B cell (primary cell): Measurements from ENCODE around the gene DCST2. TPM values are rescaled to one million over a fixed set of nuclear protein-coding genes. Genes with fewer than 3 reads are reported as not detected.

Experiments used
- ATAC-seq: fragments of 200-7000 bp; cut with Tn5 transposase; one replicate; pipeline ENCODE4 v1.10.0; 2021; ENCODE audit warnings: low read depth, mild to moderate bottlenecking, moderate number of reproducible peaks, moderate library complexity
- CTCF ChIA-PET: fragments of 350-600 bp; sonication (Branson Sonifier 250); formaldehyde crosslinking; loops from one replicate; lab custom pipeline; 2021; ENCODE audit warnings: antibody characterized with exemption, inconsistent platforms; lab: Charles Lee
- POLR2A ChIA-PET: fragments of 350-600 bp; sonication (Branson Sonifier 250); formaldehyde crosslinking; loops from one replicate; lab custom pipeline; 2021; ENCODE audit warnings: antibody characterized with exemption; lab: Charles Lee
- DNase-seq: peaks from one replicate; pipeline ENCODE4 v3.0.0; 2013
- H2AFZ ChIP-seq: 2 replicates; pipeline ENCODE4 v1.6.1; 2012; ENCODE audit warnings: mild to moderate bottlenecking, low read depth, low read length; ENCODE audit not compliant: insufficient read depth, poor library complexity, severe bottlenecking
- H3K27ac ChIP-seq, 2 donors: 1 replicate in 1 of 2; 2 replicates in 1 of 2; pipeline ENCODE4 v1.5.1; 2012 to 2013; ENCODE audit warnings: low read length in 2 of 2, mild to moderate bottlenecking in 2 of 2, moderate library complexity in 1 of 2
- H3K27me3 ChIP-seq, 4 experiments: fragments of 200-600 bp in 1 of 4; sonication (generic) in 1 of 4; replicated peaks in 1 of 4; 1 replicate in 2 of 4; 2 replicates in 2 of 4; pipeline versions ENCODE4 v1.6.1 to v1.7.0; 2013 to 2016; ENCODE audit warnings: low read length in 3 of 4, mild to moderate bottlenecking in 2 of 4, mixed read lengths in 1 of 4, moderate library complexity in 1 of 4; ENCODE audit not compliant: insufficient read depth in 4 of 4, control insufficient read depth in 3 of 4; ENCODE audit errors: control extremely low read depth in 1 of 4
- H3K36me3 ChIP-seq, 2 experiments: replicated peaks in 1 of 2; 1 replicate in 1 of 2; 2 replicates in 1 of 2; pipeline versions ENCODE4 v1.6.1 to v1.7.1; 2013; ENCODE audit warnings: low read length in 1 of 2; ENCODE audit not compliant: insufficient read depth in 2 of 2, control insufficient read depth in 1 of 2; ENCODE audit errors: control extremely low read depth in 1 of 2, extremely low read depth in 1 of 2
- H3K4me1 ChIP-seq, 2 donors: fragments of 200-600 bp in 1 of 2; sonication (generic) in 1 of 2; 1 replicate in 1 of 2; 2 replicates in 1 of 2; pipeline versions ENCODE4 v1.5.1 to v1.6.1; 2013 to 2017; ENCODE audit warnings: low read length in 2 of 2; ENCODE audit not compliant: control insufficient read depth in 2 of 2, insufficient read depth in 2 of 2
- H3K4me2 ChIP-seq: replicated peaks from 2 replicates; pipeline ENCODE3; 2012; ENCODE audit warnings: mild to moderate bottlenecking, low read depth, low read length; ENCODE audit not compliant: poor library complexity, severe bottlenecking
- H3K4me3 ChIP-seq, 5 experiments: fragments of 200-600 bp in 1 of 5; sonication (generic) in 1 of 5; 1 replicate in 3 of 5; 2 replicates in 2 of 5; pipeline versions ENCODE4 v1.5.1 to v1.7.0; 2011 to 2016; ENCODE audit warnings: low read length in 4 of 5, mild to moderate bottlenecking in 4 of 5, low read depth in 2 of 5, control low read depth in 1 of 5, moderate library complexity in 1 of 5; ENCODE audit not compliant: insufficient read depth in 1 of 5; ENCODE audit errors: control extremely low read depth in 1 of 5, extremely low read depth in 1 of 5
- H3K79me2 ChIP-seq: fragments of 200-600 bp; sonication (generic); one replicate; pipeline ENCODE4 v1.6.0; 2016; ENCODE audit warnings: low read length; ENCODE audit not compliant: control insufficient read depth, insufficient read depth
- H3K9ac ChIP-seq: fragments of 200-600 bp; sonication (generic); 2 replicates; pipeline ENCODE4 v1.6.1; 2017; ENCODE audit warnings: mild to moderate bottlenecking, low read length, moderate library complexity
- H3K9me3 ChIP-seq, 3 donors: one replicate each; pipeline versions ENCODE4 v1.6.1 to v1.7.1; 2013; ENCODE audit warnings: low read length in 2 of 3; ENCODE audit not compliant: control insufficient read depth in 2 of 3, insufficient read depth in 1 of 3; ENCODE audit errors: control extremely low read depth in 1 of 3
- H4K20me1 ChIP-seq: 2 replicates; pipeline ENCODE4 v1.6.0; 2012; ENCODE audit warnings: mild to moderate bottlenecking, low read length; ENCODE audit not compliant: insufficient read depth, control insufficient read depth, poor library complexity, severe bottlenecking
- H3K27ac Mint-ChIP-seq: one replicate; pipeline ENCODE4 v1.8.0; 2021; ENCODE audit warnings: mixed read lengths
- H3K27me3 Mint-ChIP-seq: one replicate; pipeline ENCODE4 v1.8.0; 2021; ENCODE audit warnings: mixed read lengths
- H3K4me1 Mint-ChIP-seq: one replicate; pipeline ENCODE4 v1.8.0; 2021; ENCODE audit warnings: mixed read lengths
- H3K4me3 Mint-ChIP-seq: one replicate; pipeline ENCODE4 v1.8.0; 2021; ENCODE audit warnings: mixed read lengths
- H3K9me3 Mint-ChIP-seq: one replicate; pipeline ENCODE4 v1.8.0; 2022; ENCODE audit warnings: mixed read lengths; ENCODE audit not compliant: insufficient read depth
- CTCF ChIP-seq: fragments of 200-600 bp; IDR thresholded peaks from one replicate; pipeline ENCODE4 v1.8.0; 2022; ENCODE audit warnings: antibody characterized with exemption, mild to moderate bottlenecking
- EZH2 ChIP-seq: IDR thresholded peaks from 2 replicates; pipeline ENCODE4 v1.6.1; 2012; ENCODE audit warnings: borderline replicate concordance, low read depth, mild to moderate bottlenecking, moderate library complexity, low read length; ENCODE audit not compliant: insufficient read depth, poor library complexity, severe bottlenecking
- WGBS: methylation state at CpG from one replicate; pipeline ENCODE4 v1.1.5; 2013; ENCODE audit warnings: missing lambda C conversion rate; ENCODE audit not compliant: insufficient coverage; 5-methylcytosine and 5-hydroxymethylcytosine counted together
- intact Hi-C: fragments of 100-400 bp; cut with micrococcal nuclease; formaldehyde crosslinking; loops from one replicate; pipeline ENCODE4 v1.10.0; 2022
- polyA plus RNA-seq: library from polyadenylated mRNA; depleted of rRNA; stranded (reverse); fragments of >200 nt; gene quantifications from 2 replicates; pipeline ENCODE4 v1.2.3, GENCODE V29; 2012
- total RNA-seq, 2 donors: library from RNA; stranded (reverse); fragments of 120-200 nt in 1 of 2; gene quantifications; 1 replicate in 1 of 2; 2 replicates in 1 of 2; pipeline versions ENCODE4 v1.2.3 to v1.2.4, GENCODE V29; 2013 to 2022

Gene DCST2
- total and polyA plus RNA-seq, 2 donors (not counting 1 experiment from before 2014, with no cell fraction given): 0.89 to 5.4 TPM

GRCh38 chr1:155043301-155043702, 9.7 kb upstream of the DCST2 start:
- Histone ChIP-seq H3K4me2 (no peak overlapping the region), H3K9ac (no peak overlapping the region), H2AFZ (no peak overlapping the region), H3K4me1 (no peaks in the 10 kb centered on the region), H3K9me3 (no peaks in the 10 kb centered on the region), H3K4me3 (no peak overlapping the region), H3K27me3 (peaks cover 0 to 5% (median 0%) of the 10 kb centered on the region in 4 experiments), H3K36me3 (no peaks in the 10 kb centered on the region), H3K27ac (no peak overlapping the region), H3K79me2 (no peaks in the 10 kb centered on the region), H4K20me1 (no peaks in the 10 kb centered on the region)
- peaks cover 7% of the 10 kb centered on the region for H3K4me1 Mint-ChIP-seq
- intact Hi-C loops: no loop called here
- no peak for TF ChIP-seq CTCF
- H3K9me3 Mint-ChIP-seq: no peaks in the 10 kb centered on the region
- CTCF ChIA-PET: interaction anchor here (0.7 to 16.6 kb wide), 11 partner anchors 19 to 698 kb away, joined by 3 to 370 read pairs (median 6); partner anchors contain the start of genes EFNA4, KRTCAP2, PBXIP1 and SLC50A1
- H3K27me3 Mint-ChIP-seq: peaks cover 8% of the 10 kb centered on the region
- ATAC-seq (no peak), DNase-seq (no peak)
- 85% methylated on average over 6 of the region's 12 CpGs for WGBS
- POLR2A ChIA-PET: interaction anchor here (0.6 to 0.8 kb wide), 2 partner anchors 11 to 18 kb away, joined by 3 to 4 read pairs; no protein-coding TSS in a partner anchor
- no peak overlapping the region for H3K4me3 Mint-ChIP-seq
- H3K27ac Mint-ChIP-seq: no peak overlapping the region

GRCh38 chr1:155042789-155043188, 9.2 kb upstream of the DCST2 start:
- ChIA-PET CTCF (interaction anchor here (8.1 to 16.6 kb wide), 2 partner anchors 19 to 42 kb away, joined by 77 to 370 read pairs; partner anchors contain the start of gene EFNA4), POLR2A (no interaction called here)
- no peak for ATAC-seq
- Mint-ChIP-seq H3K4me1 (peaks cover 7% of the 10 kb centered on the region), H3K9me3 (no peaks in the 10 kb centered on the region), H3K27me3 (peaks cover 11% of the 10 kb centered on the region), H3K27ac (no peak overlapping the region), H3K4me3 (no peak overlapping the region)
- Histone ChIP-seq H4K20me1 (no peaks in the 10 kb centered on the region), H3K4me2 (no peak overlapping the region), H3K27ac (no peak overlapping the region), H3K36me3 (no peaks in the 10 kb centered on the region), H3K4me3 (no peak overlapping the region), H2AFZ (no peak overlapping the region), H3K27me3 (peaks cover 0 to 10% (median 0%) of the 10 kb centered on the region in 4 experiments), H3K9ac (no peak overlapping the region), H3K79me2 (no peaks in the 10 kb centered on the region), H3K9me3 (no peaks in the 10 kb centered on the region), H3K4me1 (no peaks in the 10 kb centered on the region)
- TF ChIP-seq CTCF: no peak
- no peak for TF ChIP-seq EZH2
- WGBS: 85% methylated on average over 5 of the region's 5 CpGs
- DNase-seq: no peak
- intact Hi-C loops: no loop called here
